ENCODE measurements around the gene XYLT1. TPM values are rescaled to one million over a fixed set of nuclear protein-coding genes. Genes with fewer than 3 reads are reported as not detected.

XYLT1 gene
- total RNA-seq, 1 donor from 2014 or later, result 9.4 TPM

- Histone ChIP-seq H3K4me1 (ENCODE audit: control insufficient read depth in 3 of 3, insufficient read depth in 3 of 3, low read length in 3 of 3) (peaks cover 2 to 11% (median 5%) of the 10 kb centered on the region in 3 donors), H3K27ac (ENCODE audit: low read depth, low read length) (no peak overlapping the region), H3K27me3 (ENCODE audit: control insufficient read depth in 3 of 3, insufficient read depth in 3 of 3, low read length in 3 of 3) (no peaks in the 10 kb centered on the region), H3K9me3 (ENCODE audit: control insufficient read depth in 3 of 3, low read length in 3 of 3) (no peaks in the 10 kb centered on the region), H3K4me3 (ENCODE audit: low read length in 3 of 3) (no peak overlapping the region), H3K9ac (ENCODE audit: low read depth in 1 of 3, low read length in 3 of 3) (no peak overlapping the region), H3K36me3 (ENCODE audit: control insufficient read depth in 3 of 3, insufficient read depth in 3 of 3, low read length in 3 of 3) (no peaks in the 10 kb centered on the region)
Observed at GRCh38 chr16:17396762-17397498, 73.8 kb downstream of the XYLT1 start.

- Histone ChIP-seq H3K27ac (ENCODE audit: low read depth, low read length) (no peak overlapping the region), H3K27me3 (ENCODE audit: control insufficient read depth in 3 of 3, insufficient read depth in 3 of 3, low read length in 3 of 3) (no peaks in the 10 kb centered on the region), H3K4me1 (ENCODE audit: control insufficient read depth in 3 of 3, insufficient read depth in 3 of 3, low read length in 3 of 3) (peaks cover 2 to 11% (median 5%) of the 10 kb centered on the region in 3 donors), H3K4me3 (ENCODE audit: low read length in 3 of 3) (no peak overlapping the region), H3K36me3 (ENCODE audit: control insufficient read depth in 3 of 3, insufficient read depth in 3 of 3, low read length in 3 of 3) (no peaks in the 10 kb centered on the region), H3K9me3 (ENCODE audit: control insufficient read depth in 3 of 3, low read length in 3 of 3) (no peaks in the 10 kb centered on the region), H3K9ac (ENCODE audit: low read depth in 1 of 3, low read length in 3 of 3) (no peak overlapping the region)
Observed at GRCh38 chr16:17395849-17396480, 74.8 kb downstream of the XYLT1 start.

- no peak overlapping the region for H3K4me3 ChIP-seq (ENCODE audit: low read length in 3 of 3)
- no peaks in the 10 kb centered on the region for H3K9me3 ChIP-seq (ENCODE audit: control insufficient read depth in 3 of 3, low read length in 3 of 3)
- H3K27me3 ChIP-seq (ENCODE audit: control insufficient read depth in 3 of 3, insufficient read depth in 3 of 3, low read length in 3 of 3), result no peaks in the 10 kb centered on the region
- H3K9ac ChIP-seq (ENCODE audit: low read depth in 1 of 3, low read length in 3 of 3), result no peak overlapping the region
- H3K27ac ChIP-seq (ENCODE audit: low read depth, low read length), result no peak overlapping the region
- peaks cover 2 to 11% (median 5%) of the 10 kb centered on the region in 3 donors for H3K4me1 ChIP-seq (ENCODE audit: control insufficient read depth in 3 of 3, insufficient read depth in 3 of 3, low read length in 3 of 3)
- no peaks in the 10 kb centered on the region for H3K36me3 ChIP-seq (ENCODE audit: control insufficient read depth in 3 of 3, insufficient read depth in 3 of 3, low read length in 3 of 3)
Observed at GRCh38 chr16:17392857-17393692, 77.7 kb downstream of the XYLT1 start.

GRCh38 chr16:17392127-17392856 lies 78.5 kb downstream of the XYLT1 start:
- no peak overlapping the region for H3K9ac ChIP-seq (ENCODE audit: low read depth in 1 of 3, low read length in 3 of 3)
- H3K9me3 ChIP-seq (ENCODE audit: control insufficient read depth in 3 of 3, low read length in 3 of 3), result no peaks in the 10 kb centered on the region
- H3K4me3 ChIP-seq (ENCODE audit: low read length in 3 of 3), result no peak overlapping the region
- H3K4me1 ChIP-seq (ENCODE audit: control insufficient read depth in 3 of 3, insufficient read depth in 3 of 3, low read length in 3 of 3), result peaks cover 2 to 9% (median 5%) of the 10 kb centered on the region in 3 donors
- H3K36me3 ChIP-seq (ENCODE audit: control insufficient read depth in 3 of 3, insufficient read depth in 3 of 3, low read length in 3 of 3), result no peaks in the 10 kb centered on the region
- no peaks in the 10 kb centered on the region for H3K27me3 ChIP-seq (ENCODE audit: control insufficient read depth in 3 of 3, insufficient read depth in 3 of 3, low read length in 3 of 3)
- no peak overlapping the region for H3K27ac ChIP-seq (ENCODE audit: low read depth, low read length)

GRCh38 chr16:17391715-17392114 lies 79.0 kb downstream of the XYLT1 start:
- Histone ChIP-seq H3K9me3 (ENCODE audit: control insufficient read depth in 3 of 3, low read length in 3 of 3) (no peaks in the 10 kb centered on the region), H3K27ac (ENCODE audit: low read depth, low read length) (no peak overlapping the region), H3K36me3 (ENCODE audit: control insufficient read depth in 3 of 3, insufficient read depth in 3 of 3, low read length in 3 of 3) (no peaks in the 10 kb centered on the region), H3K4me3 (ENCODE audit: low read length in 3 of 3) (no peak overlapping the region), H3K9ac (ENCODE audit: low read depth in 1 of 3, low read length in 3 of 3) (no peak overlapping the region), H3K4me1 (ENCODE audit: control insufficient read depth in 3 of 3, insufficient read depth in 3 of 3, low read length in 3 of 3) (peaks cover 2 to 6% (median 5%) of the 10 kb centered on the region in 3 donors), H3K27me3 (ENCODE audit: control insufficient read depth in 3 of 3, insufficient read depth in 3 of 3, low read length in 3 of 3) (no peaks in the 10 kb centered on the region)

GRCh38 chr16:17389384-17389783 lies 81.4 kb downstream of the XYLT1 start:
- Histone ChIP-seq H3K4me3 (ENCODE audit: low read length in 3 of 3) (no peak overlapping the region), H3K27ac (ENCODE audit: low read depth, low read length) (no peak overlapping the region), H3K9me3 (ENCODE audit: control insufficient read depth in 3 of 3, low read length in 3 of 3) (no peaks in the 10 kb centered on the region), H3K4me1 (ENCODE audit: control insufficient read depth in 3 of 3, insufficient read depth in 3 of 3, low read length in 3 of 3) (no peaks in the 10 kb centered on the region), H3K9ac (ENCODE audit: low read depth in 1 of 3, low read length in 3 of 3) (no peak overlapping the region), H3K27me3 (ENCODE audit: control insufficient read depth in 3 of 3, insufficient read depth in 3 of 3, low read length in 3 of 3) (no peaks in the 10 kb centered on the region), H3K36me3 (ENCODE audit: control insufficient read depth in 3 of 3, insufficient read depth in 3 of 3, low read length in 3 of 3) (no peaks in the 10 kb centered on the region)

GRCh38 chr16:17387256-17387655 lies 83.5 kb downstream of the XYLT1 start:
- Histone ChIP-seq H3K9ac (ENCODE audit: low read depth in 1 of 3, low read length in 3 of 3) (no peak overlapping the region), H3K4me1 (ENCODE audit: control insufficient read depth in 3 of 3, insufficient read depth in 3 of 3, low read length in 3 of 3) (peaks cover 0 to 5% (median 0%) of the 10 kb centered on the region in 3 donors), H3K4me3 (ENCODE audit: low read length in 3 of 3) (no peak overlapping the region), H3K36me3 (ENCODE audit: control insufficient read depth in 3 of 3, insufficient read depth in 3 of 3, low read length in 3 of 3) (no peaks in the 10 kb centered on the region), H3K9me3 (ENCODE audit: control insufficient read depth in 3 of 3, low read length in 3 of 3) (no peaks in the 10 kb centered on the region), H3K27me3 (ENCODE audit: control insufficient read depth in 3 of 3, insufficient read depth in 3 of 3, low read length in 3 of 3) (no peaks in the 10 kb centered on the region), H3K27ac (ENCODE audit: low read depth, low read length) (no peak overlapping the region)

GRCh38 chr16:17386229-17386628 lies 84.5 kb downstream of the XYLT1 start:
- H3K9ac ChIP-seq (ENCODE audit: low read depth in 1 of 3, low read length in 3 of 3), result no peak overlapping the region
- H3K36me3 ChIP-seq (ENCODE audit: control insufficient read depth in 3 of 3, insufficient read depth in 3 of 3, low read length in 3 of 3), result no peaks in the 10 kb centered on the region
- H3K9me3 ChIP-seq (ENCODE audit: control insufficient read depth in 3 of 3, low read length in 3 of 3), result no peaks in the 10 kb centered on the region
- H3K4me3 ChIP-seq (ENCODE audit: low read length in 3 of 3), result no peak overlapping the region
- peaks cover 0 to 5% (median 0%) of the 10 kb centered on the region in 3 donors for H3K4me1 ChIP-seq (ENCODE audit: control insufficient read depth in 3 of 3, insufficient read depth in 3 of 3, low read length in 3 of 3)
- no peak overlapping the region for H3K27ac ChIP-seq (ENCODE audit: low read depth, low read length)
- no peaks in the 10 kb centered on the region for H3K27me3 ChIP-seq (ENCODE audit: control insufficient read depth in 3 of 3, insufficient read depth in 3 of 3, low read length in 3 of 3)

GRCh38 chr16:17384471-17384870 lies 86.3 kb downstream of the XYLT1 start:
- no peaks in the 10 kb centered on the region for H3K9me3 ChIP-seq (ENCODE audit: control insufficient read depth in 3 of 3, low read length in 3 of 3)
- H3K36me3 ChIP-seq (ENCODE audit: control insufficient read depth in 3 of 3, insufficient read depth in 3 of 3, low read length in 3 of 3), result no peaks in the 10 kb centered on the region
- no peak overlapping the region for H3K4me3 ChIP-seq (ENCODE audit: low read length in 3 of 3)
- peaks cover 0 to 12% (median under 1%) of the 10 kb centered on the region in 3 donors for H3K4me1 ChIP-seq (ENCODE audit: control insufficient read depth in 3 of 3, insufficient read depth in 3 of 3, low read length in 3 of 3)
- no peak overlapping the region for H3K27ac ChIP-seq (ENCODE audit: low read depth, low read length)
- no peak overlapping the region for H3K9ac ChIP-seq (ENCODE audit: low read depth in 1 of 3, low read length in 3 of 3)
- H3K27me3 ChIP-seq (ENCODE audit: control insufficient read depth in 3 of 3, insufficient read depth in 3 of 3, low read length in 3 of 3), result no peaks in the 10 kb centered on the region
